Inflammatory macrophage treated with lipopolysaccharide for 1 hour (primary cell): ENCODE results near the gene FAM53B.

Experiments
- DNase-seq, 2 donors: peaks; one replicate each; pipeline ENCODE4 v3.0.0-alpha.2; 2020 to 2022

The FAM53B gene

GRCh38 chr10:124645467-124646095 is 98.6 kb downstream of the FAM53B start:
- DNase-seq = no peak

DNA sequence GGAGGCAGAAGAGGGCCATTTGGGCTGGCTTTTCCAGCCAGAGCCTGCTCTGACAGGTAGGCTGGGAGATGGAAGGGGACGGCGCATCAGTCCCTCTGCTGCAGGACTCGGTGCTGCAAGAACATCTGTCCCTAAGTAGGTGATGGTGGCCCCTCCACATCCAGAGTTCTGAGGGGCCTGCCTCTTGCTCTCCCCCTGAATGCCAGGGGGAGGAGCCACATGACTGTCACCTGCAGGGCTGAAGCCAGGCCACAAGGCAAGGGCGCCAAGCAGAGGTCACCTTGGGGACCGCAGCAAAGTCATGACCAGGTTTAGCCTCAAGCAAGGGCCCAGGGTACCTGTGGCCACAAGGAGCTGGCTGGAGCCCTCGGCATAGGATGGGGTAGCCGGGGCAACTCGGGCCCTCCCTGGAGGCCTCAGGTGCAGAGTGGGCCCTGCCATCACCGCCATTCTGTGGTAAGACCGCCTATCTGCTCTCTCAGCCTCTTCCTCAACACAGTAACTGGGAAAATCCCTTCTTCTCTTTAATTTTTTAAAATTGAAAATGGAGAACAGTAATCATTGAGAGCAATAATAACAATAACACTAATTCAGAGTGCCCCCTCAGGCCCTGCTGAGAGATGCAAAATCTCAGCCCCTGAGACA is 99.3 kb downstream of the FAM53B start:
- no peak for DNase-seq

DNA sequence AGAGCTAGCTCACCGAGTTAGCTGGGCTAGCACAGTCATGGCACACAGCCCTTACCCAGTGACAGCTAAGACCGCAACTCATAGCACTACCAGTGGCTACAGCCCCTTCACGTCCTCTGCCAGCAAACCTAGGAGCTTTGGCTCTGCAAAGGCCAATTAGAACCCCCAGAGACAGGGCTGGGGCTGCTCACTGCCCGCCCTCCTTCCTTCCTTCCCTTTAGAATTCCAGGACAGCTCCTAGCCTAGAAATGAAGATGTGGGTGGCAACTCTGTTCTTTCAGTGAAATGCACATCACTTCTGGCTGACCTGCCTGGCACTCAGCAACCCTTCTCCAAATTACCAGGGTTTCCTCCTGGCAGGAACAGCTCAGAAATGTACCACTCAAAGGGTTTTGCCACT is 99.9 kb downstream of the FAM53B start:
- DNase-seq = no peak

DNA sequence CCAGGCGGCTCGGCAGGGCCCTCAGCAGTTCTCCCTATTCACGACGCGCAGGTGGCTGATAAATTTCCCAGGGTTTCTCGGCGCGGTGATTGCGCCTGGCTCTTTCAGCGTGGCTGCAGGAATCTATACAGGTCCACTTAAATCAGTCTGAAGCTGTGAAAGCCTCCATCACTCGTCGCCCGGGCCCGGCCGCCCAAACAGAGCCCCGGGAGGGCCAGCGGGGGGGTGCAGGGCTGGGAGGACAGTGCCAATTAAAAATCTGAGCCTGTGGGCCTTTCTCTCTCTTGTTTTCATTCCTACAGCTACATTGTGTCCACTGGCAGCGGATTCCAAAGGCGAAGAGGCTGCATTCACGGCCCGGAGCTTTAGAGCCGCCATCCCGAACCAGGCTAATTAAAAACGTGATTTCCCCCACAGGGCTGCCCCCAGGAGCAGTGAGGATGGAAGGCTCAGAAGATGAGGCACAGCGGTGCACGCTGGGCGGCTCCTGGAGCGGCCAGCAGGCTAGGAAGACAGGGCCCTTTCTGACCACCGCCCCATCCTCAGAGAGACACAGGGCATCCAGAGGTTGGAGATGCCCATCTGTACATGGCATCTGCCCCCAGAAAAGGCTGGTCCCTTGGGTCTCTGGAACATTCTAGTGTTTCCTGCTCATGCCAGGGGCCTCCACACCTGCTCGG is 100.7 kb downstream of the FAM53B start:
- no peak for DNase-seq

DNA sequence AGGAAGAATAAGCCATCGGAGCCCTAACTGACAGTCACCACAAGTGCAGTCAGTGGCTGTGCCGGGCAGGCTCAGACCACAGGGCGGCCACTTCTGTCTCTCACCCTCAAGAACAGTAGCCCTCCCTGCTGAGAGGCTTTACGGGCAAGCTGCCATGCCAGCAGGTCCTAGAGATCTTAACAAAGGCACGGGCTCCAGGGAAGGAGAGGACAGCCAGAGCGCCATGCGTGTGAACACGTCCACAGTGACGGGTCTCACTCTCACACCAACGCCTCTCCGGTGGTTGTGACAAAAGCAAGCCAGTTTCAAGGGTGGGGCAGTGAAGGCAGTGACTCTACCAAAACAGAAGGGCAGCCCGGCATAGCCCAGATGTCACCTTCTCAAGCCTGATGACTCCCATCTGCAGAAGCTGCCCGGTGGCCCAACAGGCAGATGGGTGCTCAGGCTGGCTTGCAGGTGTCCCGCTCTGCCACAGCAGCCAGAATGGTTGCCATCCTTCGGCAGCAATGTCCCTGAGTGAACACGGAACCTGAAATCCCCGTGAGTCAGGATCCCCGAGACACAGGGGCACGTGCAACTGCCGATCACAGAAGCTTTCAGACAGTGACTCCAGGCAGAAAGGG is 102.0 kb downstream of the FAM53B start:
- DNase-seq = no peak

GRCh38 chr10:124641282-124642087 is 102.7 kb downstream of the FAM53B start:
- DNase-seq = peak; percentile 72 to 78

GRCh38 chr10:124640538-124641231 is 103.5 kb downstream of the FAM53B start:
- DNase-seq = peak; percentile 80 to 95

GRCh38 chr10:124640056-124640455 is 104.1 kb downstream of the FAM53B start:
- no peak for DNase-seq

DNA sequence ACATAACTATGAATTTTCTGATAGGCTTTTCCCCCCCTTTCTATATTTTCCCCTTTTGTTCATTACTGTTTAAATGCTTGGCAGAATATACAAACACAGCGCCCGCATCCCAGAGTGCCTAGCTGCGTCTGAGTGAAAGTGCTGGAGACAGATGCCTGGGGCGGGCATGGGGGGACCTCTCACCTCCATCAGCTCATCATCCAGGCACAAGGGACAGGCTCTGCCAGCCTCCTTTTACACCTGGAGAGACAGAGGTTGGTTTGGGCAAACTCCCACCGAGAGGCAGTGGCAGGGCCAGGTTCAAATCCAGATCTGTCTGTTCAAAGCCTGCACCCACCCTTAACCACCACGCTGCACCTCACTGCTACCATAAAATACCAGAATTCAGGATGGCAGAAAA is 104.5 kb downstream of the FAM53B start:
- no peak for DNase-seq

DNA sequence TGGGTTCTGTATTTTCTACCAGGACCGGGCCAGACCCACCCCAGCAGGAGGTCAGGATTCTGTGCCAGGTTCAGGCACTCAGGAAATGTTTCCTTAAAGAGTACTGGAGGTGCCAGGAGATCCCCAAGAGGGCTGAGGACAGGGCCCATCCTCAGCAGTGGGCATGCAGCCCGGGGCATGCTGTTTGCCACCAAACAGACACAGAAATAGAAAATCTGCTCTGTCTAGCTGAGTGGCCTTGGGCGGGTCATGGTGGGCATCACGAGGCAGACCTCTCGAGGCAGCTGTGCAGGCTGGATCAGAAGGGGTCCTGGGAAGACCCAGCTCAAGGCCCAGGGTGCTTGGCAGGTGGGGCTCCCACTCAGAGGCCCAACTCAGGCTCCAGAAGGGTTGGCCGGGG is 105.0 kb downstream of the FAM53B start:
- no peak for DNase-seq

GRCh38 chr10:124637746-124638145 is 106.4 kb downstream of the FAM53B start:
- DNase-seq = no peak

- DNase-seq = no peak
These were observed 107.0 kb downstream of the FAM53B start for GRCh38 chr10:124637091-124637700.

- no peak for DNase-seq
These were observed 107.7 kb downstream of the FAM53B start for GRCh38 chr10:124636271-124636995.

GRCh38 chr10:124632566-124632965 is 111.6 kb downstream of the FAM53B start:
- no peak for DNase-seq

DNA sequence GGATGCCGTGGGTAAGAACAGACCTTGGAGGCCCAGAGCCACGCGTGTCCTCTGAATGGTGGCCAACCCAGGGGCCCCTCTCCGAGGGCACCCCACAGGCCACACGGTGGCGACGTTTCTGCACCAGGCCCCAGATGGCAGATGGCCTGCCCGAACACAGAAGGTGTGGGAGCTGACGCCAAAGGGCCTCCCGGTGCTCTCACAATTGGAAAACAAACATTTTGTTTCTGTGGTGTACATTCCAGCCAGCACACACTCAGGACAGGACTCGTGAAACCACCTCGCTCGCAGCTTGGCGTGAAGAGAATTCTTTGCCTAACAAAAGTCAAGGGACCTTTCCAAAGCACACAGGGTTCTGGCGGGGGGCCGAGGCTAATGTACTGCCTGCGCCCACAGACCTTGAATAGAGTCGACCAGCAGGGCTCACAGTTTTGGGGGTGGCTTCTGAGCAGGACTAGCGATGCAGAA is 112.1 kb downstream of the FAM53B start:
- DNase-seq = peak in 1 of 2 donors; percentile 18

- DNase-seq = no peak
These were observed 113.6 kb downstream of the FAM53B start for GRCh38 chr10:124630551-124630950.

- no peak for DNase-seq
These were observed 114.3 kb downstream of the FAM53B start for GRCh38 chr10:124629842-124630241.

DNA sequence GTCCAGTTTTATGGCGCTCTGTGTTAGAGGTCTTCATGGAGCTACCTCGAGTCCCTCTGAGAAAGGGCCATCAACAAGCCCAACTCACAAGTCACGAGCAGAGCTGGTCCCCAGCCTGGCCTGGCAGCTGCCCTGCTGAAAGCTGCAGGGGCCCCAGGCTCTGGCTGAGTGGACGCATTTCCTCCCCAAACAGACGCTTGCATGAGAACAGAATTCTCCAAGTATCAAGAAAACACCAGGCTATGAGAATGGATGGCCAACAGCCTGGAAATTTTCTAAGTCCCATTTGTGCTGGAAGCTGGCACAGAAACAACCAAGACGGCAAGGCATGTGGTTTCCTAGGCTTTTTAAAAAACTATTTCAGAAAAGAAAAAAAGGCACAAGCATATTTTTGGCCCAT is 114.8 kb downstream of the FAM53B start:
- no peak for DNase-seq

DNA sequence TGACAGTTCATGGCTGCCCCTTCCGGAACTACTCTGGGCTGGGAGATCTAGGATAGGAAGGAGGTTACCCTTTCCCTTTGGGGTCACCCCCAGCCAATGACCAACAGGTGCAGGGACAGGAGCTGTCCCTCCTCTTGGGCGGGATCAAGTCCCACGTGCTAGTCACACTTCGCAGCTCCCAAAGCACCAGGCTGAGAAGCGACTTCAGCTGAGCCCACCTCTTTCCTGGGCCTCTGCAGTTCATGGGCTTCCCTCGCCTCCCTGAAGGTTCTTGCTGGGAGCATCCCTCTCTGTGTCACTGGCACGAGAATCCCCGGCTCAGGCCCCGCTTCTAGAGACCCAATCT is 115.5 kb downstream of the FAM53B start:
- no peak for DNase-seq

GRCh38 chr10:124627866-124628675 is 116.1 kb downstream of the FAM53B start:
- peak; percentile 38 to 53 for DNase-seq
